Right lobe of liver (tissue), 6 donors: ENCODE measurements around the gene UTP14A. TPM values are rescaled to one million over a fixed set of nuclear protein-coding genes. Genes with fewer than 3 reads are reported as not detected.

Experiments
- ATAC-seq, 4 donors: fragments of 200-7000 bp; cut with Tn5 transposase; one replicate each; pipeline ENCODE4 v1.9.1; 2020; ENCODE audit warnings: mild to moderate bottlenecking in 4 of 4, moderate library complexity in 4 of 4
- DNase-seq, 3 donors: peaks; one replicate each; pipeline ENCODE4 v3.0.0-alpha.2; 2020
- H3K27ac ChIP-seq, 3 donors: fragments of 200-600 bp; one replicate each; pipeline ENCODE4 v1.8.0; 2022
- H3K27me3 ChIP-seq, 2 donors: fragments of 200-600 bp; one replicate each; pipeline ENCODE4 v1.8.0; 2022
- H3K36me3 ChIP-seq, 4 donors: fragments of 200-600 bp; sonication (generic) in 1 of 4; one replicate each; pipeline versions ENCODE4 v1.5.1 to v1.8.0; 2017 to 2022; ENCODE audit warnings: control low read depth in 1 of 4
- H3K4me1 ChIP-seq, 4 donors: fragments of 200-600 bp; sonication (generic) in 1 of 4; one replicate each; pipeline versions ENCODE4 v1.5.1 to v1.8.0; 2017 to 2022; ENCODE audit warnings: control low read depth in 1 of 4
- H3K4me3 ChIP-seq, 3 donors: fragments of 200-600 bp; one replicate each; pipeline ENCODE4 v1.8.0; 2022
- H3K9me3 ChIP-seq, 4 donors: fragments of 200-600 bp; sonication (generic) in 1 of 4; one replicate each; pipeline versions ENCODE4 v1.5.1 to v1.8.0; 2017 to 2022; ENCODE audit warnings: control low read depth in 1 of 4
- POLR2A ChIP-seq: fragments of 450-650 bp; IDR thresholded peaks from one replicate; pipeline ENCODE4 v1.6.1; 2017; ENCODE audit warnings: antibody characterized with exemption, mild to moderate bottlenecking
- WGBS: methylation state at CpG from one replicate; pipeline ENCODE4 v1.1.6; 2018; ENCODE audit warnings: low coverage, low lambda C conversion rate; ENCODE audit not compliant: insufficient coverage; ENCODE audit errors: missing lambda C conversion rate; 5-methylcytosine and 5-hydroxymethylcytosine counted together
- intact Hi-C, 2 donors: fragments of 100-400 bp; cut with DNase I; formaldehyde crosslinking; loops; one replicate each; pipeline versions ENCODE4 v1.11.2 to v1.14.1; 2022
- total RNA-seq, 6 experiments: library from RNA; depleted of rRNA in 2 of 6; stranded (reverse); fragments of >200 nt in 2 of 6; fragmentation: NEBNext Ultra II Directional in 3 of 6; extraction: Animal tissue kit (Norgen Biotek cat#: 25700) in 3 of 6; gene quantifications; one replicate each; pipeline versions ENCODE4 v1.1.0 to v1.2.4, GENCODE V29; 2016 to 2023
- TF ChIP-seq, protein P1 (sequence below), 4 donors: fragments of 200-600 bp in 3 of 4; fragments of 450-650 bp in 1 of 4; IDR thresholded peaks; one replicate each; pipeline versions ENCODE4 v1.5.1 to v1.8.0; 2016 to 2022; ENCODE audit warnings: antibody characterized with exemption in 4 of 4, mild to moderate bottlenecking in 2 of 4
- donor health status: DM: no; HTN: yes; CAD: no.
- donor health status: DM: no; HTN: no; CAD: no.
- donor health status: DM: no; HTN: no; CAD: no.
- donor health status: DM: no; HTN: yes; CAD: no.
- donor health status: DM: no; HTN: yes; CAD: no.

Gene UTP14A
- total RNA-seq, 6 experiments from 2014 or later: 4.2 to 10.6 (median 6.6) TPM

DNA sequence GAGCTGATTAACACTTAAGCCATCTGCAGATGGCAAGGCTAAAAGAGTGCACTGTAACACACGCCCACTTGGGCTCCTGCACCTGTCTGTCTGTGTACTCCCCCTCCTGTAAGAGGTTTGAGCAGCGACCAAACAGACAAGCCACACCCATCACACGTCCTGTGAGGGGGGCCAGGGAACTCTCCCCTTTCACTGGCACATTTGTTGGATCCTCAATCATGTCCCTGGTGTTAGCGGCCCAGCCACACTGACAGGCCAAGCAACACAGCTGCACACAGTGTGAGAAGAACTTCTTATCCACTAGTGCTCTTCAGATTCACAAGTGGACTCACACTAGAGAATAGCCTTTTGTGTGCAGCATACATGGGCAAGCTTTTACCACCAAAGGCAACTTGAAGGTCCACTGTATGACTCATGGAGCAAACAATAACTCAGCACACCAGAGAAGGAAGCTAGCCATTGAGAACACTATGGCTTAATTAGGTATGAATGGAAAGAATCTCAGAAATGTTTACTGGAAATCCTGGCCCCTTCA lies 29.1 kb upstream of the UTP14A start:
- ATAC-seq (no peak), DNase-seq (no peak)
- Histone ChIP-seq H3K4me1 (no peaks in the 10 kb centered on the region), H3K4me3 (no peak overlapping the region), H3K27me3 (no peaks in the 10 kb centered on the region), H3K36me3 (no peaks in the 10 kb centered on the region), H3K9me3 (no peaks in the 10 kb centered on the region), H3K27ac (no peak overlapping the region)
- WGBS: no CpG with 5 or more reads among the region's 4 CpGs
- TF ChIP-seq, protein P1, sequence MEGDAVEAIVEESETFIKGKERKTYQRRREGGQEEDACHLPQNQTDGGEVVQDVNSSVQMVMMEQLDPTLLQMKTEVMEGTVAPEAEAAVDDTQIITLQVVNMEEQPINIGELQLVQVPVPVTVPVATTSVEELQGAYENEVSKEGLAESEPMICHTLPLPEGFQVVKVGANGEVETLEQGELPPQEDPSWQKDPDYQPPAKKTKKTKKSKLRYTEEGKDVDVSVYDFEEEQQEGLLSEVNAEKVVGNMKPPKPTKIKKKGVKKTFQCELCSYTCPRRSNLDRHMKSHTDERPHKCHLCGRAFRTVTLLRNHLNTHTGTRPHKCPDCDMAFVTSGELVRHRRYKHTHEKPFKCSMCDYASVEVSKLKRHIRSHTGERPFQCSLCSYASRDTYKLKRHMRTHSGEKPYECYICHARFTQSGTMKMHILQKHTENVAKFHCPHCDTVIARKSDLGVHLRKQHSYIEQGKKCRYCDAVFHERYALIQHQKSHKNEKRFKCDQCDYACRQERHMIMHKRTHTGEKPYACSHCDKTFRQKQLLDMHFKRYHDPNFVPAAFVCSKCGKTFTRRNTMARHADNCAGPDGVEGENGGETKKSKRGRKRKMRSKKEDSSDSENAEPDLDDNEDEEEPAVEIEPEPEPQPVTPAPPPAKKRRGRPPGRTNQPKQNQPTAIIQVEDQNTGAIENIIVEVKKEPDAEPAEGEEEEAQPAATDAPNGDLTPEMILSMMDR (IDR thresholded peaks at IDR 0.05): no peak
- no peak for TF ChIP-seq POLR2A
- intact Hi-C loops: no loop called here

DNA sequence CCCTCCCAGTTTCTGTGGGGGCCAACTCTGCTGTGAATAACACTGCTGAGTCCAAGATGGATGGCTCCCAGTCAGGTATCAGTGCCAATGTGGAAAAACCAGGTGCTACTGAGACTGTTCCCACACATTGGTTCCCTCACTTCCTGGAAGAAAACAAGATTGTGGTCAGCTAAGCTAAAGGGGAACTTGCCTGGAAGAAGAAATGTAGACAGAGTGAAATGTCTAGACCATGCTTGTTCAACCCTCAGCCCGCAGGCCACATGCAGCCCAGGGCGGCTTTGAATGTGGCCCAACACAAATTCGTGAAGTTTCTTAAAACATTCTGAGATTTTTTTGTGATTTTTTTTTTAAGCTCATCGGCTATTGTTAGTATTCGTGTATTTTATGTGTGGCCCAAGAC lies 28.6 kb upstream of the UTP14A start:
- intact Hi-C loops: no loop called here
- TF ChIP-seq, protein P1 (IDR thresholded peaks at IDR 0.05): no peak
- no peak for TF ChIP-seq POLR2A
- H3K4me3 ChIP-seq: no peak overlapping the region
- H3K36me3 ChIP-seq: no peaks in the 10 kb centered on the region
- no peak for ATAC-seq
- no peaks in the 10 kb centered on the region for H3K9me3 ChIP-seq
- WGBS: 63% methylated on average over 5 of the region's 5 CpGs
- H3K27me3 ChIP-seq: no peaks in the 10 kb centered on the region
- DNase-seq: no peak
- H3K4me1 ChIP-seq: no peaks in the 10 kb centered on the region
- no peak overlapping the region for H3K27ac ChIP-seq

DNA sequence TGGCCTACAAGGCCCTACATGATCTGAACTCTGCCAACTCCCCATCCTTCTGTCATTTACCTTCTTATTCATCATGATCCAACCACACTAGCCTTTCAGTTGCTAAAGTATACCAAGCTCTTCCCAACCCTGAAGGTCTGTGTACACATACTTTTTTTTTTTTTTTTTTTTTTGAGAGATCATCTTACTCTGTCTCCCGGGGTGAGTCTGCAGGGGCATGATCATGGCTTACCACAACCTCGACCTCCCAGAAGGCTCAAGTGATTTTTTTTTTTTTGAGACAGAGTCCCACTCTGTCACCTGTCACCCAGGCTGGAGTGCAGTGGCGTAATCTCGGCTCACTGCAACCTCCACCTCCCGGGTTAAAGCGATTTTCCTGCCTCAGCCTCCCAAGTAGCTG lies 5.9 kb upstream of the UTP14A start:
- Histone ChIP-seq H3K4me3 (no peak overlapping the region), H3K4me1 (no peaks in the 10 kb centered on the region), H3K27ac (no peak overlapping the region), H3K9me3 (no peaks in the 10 kb centered on the region), H3K36me3 (no peaks in the 10 kb centered on the region), H3K27me3 (no peaks in the 10 kb centered on the region)
- intact Hi-C loops: no loop called here
- ATAC-seq (no peak), DNase-seq (no peak)
- 88% methylated on average over 6 of the region's 6 CpGs for WGBS
- no peak for TF ChIP-seq POLR2A
- TF ChIP-seq, protein P1 (IDR thresholded peaks at IDR 0.05): no peak

DNA sequence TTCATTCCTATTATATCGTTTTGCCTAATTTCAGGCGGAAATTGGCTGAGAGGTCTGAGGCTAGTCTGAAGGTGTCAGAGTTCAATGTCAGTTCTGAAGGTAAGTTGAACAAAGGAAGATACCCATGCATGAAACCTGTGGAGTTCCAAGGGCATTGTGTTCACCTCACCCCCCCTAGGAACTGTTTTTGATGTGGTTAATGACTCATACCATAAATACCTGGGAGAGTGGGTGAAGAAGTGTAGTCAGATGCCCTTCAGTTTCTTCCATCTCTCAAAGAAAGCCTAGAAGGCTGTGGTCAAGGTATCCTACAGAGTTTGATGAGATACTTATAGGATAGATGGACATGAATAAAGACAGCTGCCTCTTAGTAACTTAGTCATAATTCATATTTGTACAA lies 2.7 kb downstream of the UTP14A start:
- no peaks in the 10 kb centered on the region for H3K9me3 ChIP-seq
- 71% methylated on average over 2 of the region's 2 CpGs for WGBS
- no peak for ATAC-seq
- H3K27me3 ChIP-seq: no peaks in the 10 kb centered on the region
- intact Hi-C loops: no loop called here
- no peak for TF ChIP-seq POLR2A
- TF ChIP-seq, protein P1 (IDR thresholded peaks at IDR 0.05): no peak
- H3K36me3 ChIP-seq: peaks cover 0 to 19% (median 8%) of the 10 kb centered on the region in 4 donors
- H3K4me3 ChIP-seq: no peak overlapping the region
- no peak overlapping the region for H3K27ac ChIP-seq
- DNase-seq: no peak
- H3K4me1 ChIP-seq: peaks cover 0 to 5% (median 0%) of the 10 kb centered on the region in 4 donors
